HEK293 (cell line): Measurements from ENCODE around the gene ADGRF1.

Experiments used
- CTCF ChIP-seq: fragments of 450-650 bp; formaldehyde crosslinking; IDR thresholded peaks from 2 replicates; pipeline ENCODE4 v1.5.1; 2016; ENCODE audit warnings: missing biosample characterization, missing genetic modification characterization
- GLI4 ChIP-seq: fragments of 450-650 bp; formaldehyde crosslinking; IDR thresholded peaks from 2 replicates; pipeline ENCODE4 v1.5.1; 2016; ENCODE audit warnings: missing biosample characterization, missing genetic modification characterization
- HOXD13 ChIP-seq: sonication (generic); formaldehyde crosslinking; IDR thresholded peaks from 2 replicates; pipeline ENCODE4 v1.8.0; 2022; ENCODE audit warnings: missing genetic modification reagents, borderline replicate concordance
- PATZ1 ChIP-seq: fragments of 450-650 bp; formaldehyde crosslinking; IDR thresholded peaks from 2 replicates; pipeline ENCODE4 v1.5.1; 2016; ENCODE audit warnings: missing biosample characterization, missing genetic modification characterization
- TRIM28 ChIP-seq: IDR thresholded peaks from 2 replicates; pipeline ENCODE4 v1.6.1; 2011; ENCODE audit warnings: low read length, control low read depth, borderline replicate concordance
- ZBTB44 ChIP-seq: fragments of 450-650 bp; IDR thresholded peaks from 2 replicates; pipeline ENCODE4 v1.5.1; 2018; ENCODE audit warnings: missing biosample characterization, mild to moderate bottlenecking, missing genetic modification characterization
- ZNF221 ChIP-seq: fragments of 450-650 bp; formaldehyde crosslinking; IDR thresholded peaks from 2 replicates; pipeline ENCODE4 v1.5.1; 2017; ENCODE audit warnings: missing biosample characterization, missing genetic modification characterization, borderline replicate concordance
- ZNF549 ChIP-seq: fragments of 450-650 bp; IDR thresholded peaks from 2 replicates; pipeline ENCODE4 v1.5.1; 2018; ENCODE audit warnings: missing biosample characterization, missing genetic modification characterization, mild to moderate bottlenecking, inconsistent platforms, moderate library complexity
- ZNF677 ChIP-seq: fragments of 450-650 bp; IDR thresholded peaks from 2 replicates; pipeline ENCODE4 v1.5.0; 2018; ENCODE audit warnings: missing biosample characterization, mild to moderate bottlenecking, missing genetic modification characterization, moderate library complexity
- ZNF747 ChIP-seq: fragments of 450-650 bp; formaldehyde crosslinking; IDR thresholded peaks from 2 replicates; pipeline ENCODE4 v1.5.1; 2016; ENCODE audit warnings: missing biosample characterization, missing genetic modification characterization

GRCh38 chr6:47080083-47080596 lies 38.0 kb upstream of the ADGRF1 start:
- TF ChIP-seq CTCF (tag by site-specific recombination) = no peak
- no peak for TF ChIP-seq ZNF747
- no peak for TF ChIP-seq GLI4 (tag by site-specific recombination)
- no peak for TF ChIP-seq ZNF549 (tag by site-specific recombination)
- TF ChIP-seq HOXD13 (CRISPR knock-in tag) = no peak
- no peak for TF ChIP-seq PATZ1 (tag by site-specific recombination)
- TF ChIP-seq TRIM28 = no peak
- no peak for TF ChIP-seq ZNF677 (tag by site-specific recombination)
- no peak for TF ChIP-seq ZNF221
- no peak for TF ChIP-seq ZBTB44 (tag by site-specific recombination)
